GM19372 (cell line): ENCODE data around the gene AKAP6.

Experiments
- ATAC-seq: cut with Tn5 transposase; IDR thresholded peaks from one replicate; pipeline ENCODE4 v1.9.1; 2021; ENCODE audit warnings: mild to moderate bottlenecking, low read depth, moderate library complexity; ENCODE audit not compliant: unreplicated experiment

The AKAP6 gene

GRCh38 chr14:32404784-32405573 is 75.9 kb downstream of the AKAP6 start:
- ATAC-seq = no peak

- ATAC-seq = no peak
These were observed 76.8 kb downstream of the AKAP6 start for GRCh38 chr14:32405856-32406255.

GRCh38 chr14:32407130-32407529 is 78.0 kb downstream of the AKAP6 start:
- no peak for ATAC-seq

- ATAC-seq = no peak
These were observed 78.9 kb downstream of the AKAP6 start for GRCh38 chr14:32408018-32408417.

DNA sequence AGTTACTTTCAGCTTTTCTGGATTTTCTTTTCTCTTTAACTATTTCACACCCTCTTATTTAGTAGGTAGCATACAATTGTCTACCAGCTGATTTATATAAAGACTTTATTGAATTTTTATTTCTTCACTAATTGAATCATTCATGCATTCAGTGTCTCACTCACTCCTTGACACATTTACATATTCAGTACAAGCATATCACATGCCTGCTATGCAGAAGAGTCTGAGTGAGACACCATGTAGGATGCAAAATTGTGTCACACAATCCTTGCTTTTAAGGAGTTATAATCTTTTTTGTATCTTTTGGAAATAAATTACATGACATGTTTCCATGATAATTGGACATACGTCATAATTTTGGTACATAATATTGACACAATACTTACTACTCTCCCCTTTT is 83.0 kb downstream of the AKAP6 start:
- no peak for ATAC-seq

- ATAC-seq = no peak
These were observed 83.4 kb downstream of the AKAP6 start for GRCh38 chr14:32412532-32412931.

GRCh38 chr14:32413967-32414640 is 85.0 kb downstream of the AKAP6 start:
- ATAC-seq = no peak

GRCh38 chr14:32414808-32415255 is 85.7 kb downstream of the AKAP6 start:
- ATAC-seq = no peak

DNA sequence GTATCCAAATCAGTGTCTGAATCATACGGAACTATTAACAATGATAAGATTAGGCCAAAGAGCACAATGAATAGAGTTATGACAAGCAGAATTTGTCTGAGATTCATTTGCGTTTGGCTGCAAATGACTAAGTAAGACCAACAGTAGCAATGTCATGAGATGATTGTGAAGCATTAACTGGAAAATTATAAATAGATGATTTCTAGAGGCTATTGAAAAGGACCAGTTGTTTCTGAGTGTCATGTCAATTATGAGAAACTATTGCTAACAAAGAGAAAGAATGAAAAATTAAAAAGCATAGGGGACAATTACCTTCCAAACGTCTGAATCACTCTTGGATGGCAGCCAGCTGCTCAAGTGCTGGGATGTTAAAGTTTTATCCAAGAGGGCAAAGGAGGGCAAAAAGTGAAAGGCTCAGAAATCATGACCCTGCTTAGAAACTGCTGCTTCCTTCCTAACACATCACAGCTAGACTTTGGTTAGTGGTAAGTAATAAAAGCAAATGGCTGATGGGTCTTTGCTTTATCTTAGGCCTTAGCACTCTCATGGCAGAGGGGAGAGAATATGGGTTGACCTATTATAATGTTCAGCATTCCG is 89.0 kb downstream of the AKAP6 start:
- ATAC-seq = no peak

- ATAC-seq = no peak
These were observed 90.3 kb downstream of the AKAP6 start for GRCh38 chr14:32419429-32419828.

GRCh38 chr14:32421781-32422180 is 92.7 kb downstream of the AKAP6 start:
- ATAC-seq = no peak

DNA sequence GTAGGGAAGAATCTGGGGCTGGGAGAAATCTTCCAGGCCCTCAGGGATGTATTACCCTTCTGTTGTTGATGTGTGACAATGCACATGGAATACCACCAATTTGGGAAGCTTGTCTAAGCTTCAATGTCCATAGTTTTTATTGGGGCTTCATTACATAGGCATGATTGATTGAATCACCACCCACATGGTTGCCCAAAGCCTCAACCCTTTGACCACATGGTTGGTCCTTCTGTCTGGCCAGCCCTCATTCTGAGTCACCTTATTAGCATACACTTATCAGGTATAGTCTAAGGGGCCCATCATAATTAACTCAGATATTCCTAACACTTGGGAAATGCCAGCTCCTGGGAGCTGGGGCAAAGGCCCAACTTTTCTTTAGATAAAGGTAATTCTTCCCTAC is 93.3 kb downstream of the AKAP6 start:
- ATAC-seq = no peak

- ATAC-seq = no peak
These were observed 96.9 kb downstream of the AKAP6 start for GRCh38 chr14:32426028-32426427.

- ATAC-seq = no peak
These were observed 97.7 kb downstream of the AKAP6 start for GRCh38 chr14:32426586-32427388.

- no peak for ATAC-seq
These were observed 98.8 kb downstream of the AKAP6 start for GRCh38 chr14:32427726-32428528.

DNA sequence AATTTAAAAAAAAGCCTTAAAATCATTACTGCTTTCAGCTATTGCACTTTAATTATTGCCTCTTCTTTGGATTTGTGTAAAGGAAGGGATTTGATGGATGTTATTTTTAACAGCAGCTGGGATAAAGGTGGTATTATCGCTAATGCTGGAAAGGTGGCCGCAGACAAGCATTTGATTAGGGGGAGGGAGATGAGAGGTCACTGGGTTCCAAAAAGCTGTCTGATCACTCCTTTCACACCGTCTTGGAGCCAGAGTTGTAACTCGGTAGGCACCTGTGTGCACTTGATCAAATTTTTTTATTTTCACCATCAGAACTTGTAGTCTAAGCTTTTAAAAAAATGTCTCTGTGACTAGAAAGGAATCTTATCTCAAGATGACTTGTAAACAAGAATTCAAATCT is 99.8 kb downstream of the AKAP6 start:
- ATAC-seq = no peak

GRCh38 chr14:32430326-32430725 is 101.2 kb downstream of the AKAP6 start:
- ATAC-seq = no peak

DNA sequence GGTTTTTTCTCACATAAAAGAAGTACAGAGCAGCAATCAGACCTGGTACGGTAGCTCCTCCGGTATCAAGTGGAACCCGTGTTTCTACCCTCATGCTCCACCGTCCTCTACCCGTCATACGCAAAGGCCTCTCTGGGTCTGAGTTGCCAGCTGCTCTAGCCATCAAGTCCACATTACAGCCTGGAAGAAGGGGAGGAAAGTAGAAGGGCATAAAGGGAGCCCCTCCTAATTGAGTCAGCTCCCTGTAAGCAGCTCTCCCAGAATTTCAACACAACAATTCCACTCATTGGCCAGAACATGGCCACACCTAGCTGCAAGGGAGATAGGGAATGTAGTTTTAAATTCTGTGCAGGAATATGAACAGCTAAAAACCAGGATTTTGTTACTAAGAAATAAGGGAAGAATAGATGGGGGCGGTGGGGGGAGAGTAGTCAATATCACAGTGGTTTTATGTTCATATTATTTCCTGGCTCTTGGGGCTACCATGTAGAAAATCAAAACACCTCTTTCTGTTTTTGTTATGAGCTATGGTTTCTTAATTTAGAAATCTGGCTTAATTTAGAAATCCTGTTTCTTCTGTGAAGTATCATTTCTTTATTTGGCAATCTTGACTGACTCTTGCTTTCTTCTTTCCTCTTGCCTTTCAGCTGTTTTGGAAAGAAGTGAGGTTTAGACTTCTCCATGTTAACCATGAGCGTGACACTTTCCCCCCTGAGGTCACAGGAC is 103.9 kb downstream of the AKAP6 start:
- no peak for ATAC-seq

DNA sequence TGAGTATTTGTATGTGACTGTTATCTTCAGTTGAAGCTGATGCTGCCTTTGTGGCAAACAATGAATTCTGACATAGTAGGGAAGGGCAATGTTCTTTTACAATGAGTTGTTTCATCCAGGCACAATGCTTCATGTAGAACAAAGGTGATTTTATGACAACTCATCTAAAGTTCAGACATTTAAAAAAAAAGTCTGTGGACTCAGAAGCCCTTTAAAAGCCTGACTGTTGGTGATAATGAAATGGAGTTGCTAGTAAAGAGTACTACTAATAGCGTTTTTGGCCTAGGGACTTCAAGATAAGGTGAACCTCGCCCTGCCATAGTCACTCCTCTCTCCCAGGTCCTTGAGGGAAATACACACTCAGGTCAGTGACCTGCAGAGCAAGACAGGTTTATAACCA is 105.1 kb downstream of the AKAP6 start:
- ATAC-seq = no peak
